HG03457 (cell line): Measurements from ENCODE around the gene CFAP46.

Experiments used
- ATAC-seq: cut with Tn5 transposase; IDR thresholded peaks from one replicate; pipeline ENCODE4 v1.9.1; 2021; ENCODE audit warnings: moderate number of reproducible peaks; ENCODE audit not compliant: unreplicated experiment

The CFAP46 gene

GRCh38 chr10:132916421-132916841, 25.9 kb downstream of the CFAP46 start:
- ATAC-seq = no peak

GRCh38 chr10:132915411-132915810, 27.0 kb downstream of the CFAP46 start:
- ATAC-seq = no peak

DNA sequence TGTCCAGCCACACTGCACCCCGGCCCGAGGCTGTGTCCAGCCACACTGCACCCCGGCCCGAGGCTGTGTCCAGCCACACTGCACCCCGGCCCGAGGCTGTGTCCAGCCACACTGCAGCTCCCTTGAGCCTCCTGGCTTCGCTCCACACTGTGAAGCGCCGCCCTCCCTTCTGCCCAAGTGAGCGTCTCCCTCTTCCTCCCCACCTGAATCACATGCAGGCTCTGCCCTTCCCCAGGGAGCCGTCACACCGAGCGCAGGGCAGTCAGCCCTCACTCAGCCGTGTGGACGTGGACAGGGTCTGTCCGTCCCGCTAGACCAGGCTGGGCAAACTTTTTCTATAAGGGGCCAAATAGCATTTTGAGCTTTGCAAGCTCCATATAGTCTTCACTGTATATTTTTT, 27.6 kb downstream of the CFAP46 start:
- no peak for ATAC-seq

DNA sequence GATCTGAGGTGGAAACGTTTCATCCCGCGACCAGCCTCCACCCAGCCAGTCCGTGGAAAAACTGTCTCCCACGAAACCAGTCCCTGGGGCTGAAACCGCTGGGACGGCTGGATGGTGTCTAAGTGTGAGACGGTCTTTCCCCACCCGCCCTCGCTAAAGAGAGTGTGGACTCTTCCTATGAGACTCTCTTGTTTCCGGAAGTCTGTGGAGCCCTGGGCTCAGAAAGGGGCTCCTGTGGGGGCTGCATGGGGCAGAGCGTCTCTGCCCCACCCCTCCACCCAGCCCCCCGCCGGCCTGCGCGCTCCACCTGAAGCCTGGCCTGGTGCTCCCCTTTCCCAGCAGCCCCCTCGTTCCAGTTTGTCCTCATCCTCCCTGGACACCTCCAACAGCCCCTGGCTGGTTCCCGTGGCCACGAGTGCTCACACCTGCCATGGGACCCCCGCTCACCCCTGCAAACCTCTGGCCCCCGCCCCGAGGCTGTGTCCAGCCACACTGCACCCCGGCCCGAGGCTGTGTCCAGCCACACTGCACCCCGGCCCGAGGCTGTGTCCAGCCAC, 28.7 kb downstream of the CFAP46 start:
- no peak for ATAC-seq

- no peak for ATAC-seq
These were observed 29.4 kb downstream of the CFAP46 start for GRCh38 chr10:132912713-132913558.

DNA sequence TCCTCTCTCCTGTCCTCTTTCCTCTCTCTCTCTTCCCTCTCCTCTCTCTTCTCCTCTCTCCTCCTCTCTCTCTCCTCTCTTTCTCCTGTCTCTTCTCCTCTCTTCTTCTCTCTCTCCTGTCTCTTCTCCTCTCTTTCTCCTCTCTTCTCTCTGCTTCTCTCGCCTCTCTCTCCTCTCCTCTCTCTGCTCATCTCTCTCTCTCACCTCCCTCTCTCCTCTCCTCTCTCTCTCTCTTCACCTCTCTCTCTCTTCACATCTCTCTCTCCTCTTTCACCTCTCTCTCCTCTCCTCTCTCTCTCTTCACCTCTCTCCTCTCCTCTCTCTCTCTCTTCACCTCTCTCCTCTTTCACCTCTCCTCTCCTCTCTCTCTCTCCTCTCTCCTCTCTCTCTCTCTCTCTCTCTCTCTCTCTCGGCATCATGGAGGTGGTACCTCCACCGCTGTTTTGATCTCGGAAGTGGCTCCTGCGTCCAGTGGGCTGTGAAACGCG, 30.1 kb downstream of the CFAP46 start:
- ATAC-seq = no peak

GRCh38 chr10:132911786-132912097, 30.6 kb downstream of the CFAP46 start:
- ATAC-seq = no peak

DNA sequence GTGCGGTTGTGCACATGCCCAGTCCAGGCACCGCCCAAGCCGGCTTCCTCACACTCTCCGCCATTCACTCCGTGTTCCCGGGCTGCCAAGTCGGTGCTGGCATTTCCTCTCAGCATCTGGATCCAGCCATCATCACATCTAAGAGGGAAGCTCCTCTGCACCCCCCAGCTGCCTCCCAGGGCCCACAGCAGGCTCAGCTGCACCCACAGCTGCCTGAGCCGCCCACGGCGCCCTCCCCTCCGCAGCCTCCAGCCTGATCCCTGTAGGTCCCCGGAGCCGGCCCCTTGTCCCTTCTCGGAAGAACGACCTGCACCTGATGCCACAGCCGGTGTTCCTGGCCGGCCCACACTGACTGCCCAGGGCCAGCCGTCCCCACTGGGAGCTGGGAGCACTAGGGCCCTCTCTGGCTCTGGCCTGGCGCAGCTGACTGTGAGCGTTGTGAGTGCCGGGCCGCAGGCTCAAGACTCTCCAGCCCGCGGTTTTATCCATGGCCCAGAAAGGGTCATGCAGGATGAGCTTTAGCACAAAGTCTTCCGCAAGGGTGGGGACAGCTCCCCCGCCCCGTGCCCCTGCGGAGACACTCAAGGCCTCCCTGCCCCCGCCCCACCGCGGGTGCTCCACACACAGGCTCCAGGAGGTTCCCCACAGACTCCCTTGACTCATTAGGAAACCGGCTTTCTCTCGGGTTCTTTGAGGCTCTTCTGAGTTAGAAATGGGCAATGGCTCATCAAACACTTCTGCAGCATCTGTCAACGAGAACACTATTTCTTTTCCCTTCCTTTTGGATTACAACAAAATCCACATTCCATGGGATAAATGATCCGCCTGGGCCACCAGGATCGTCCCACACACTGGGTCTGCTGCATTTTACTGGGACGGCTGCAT, 31.2 kb downstream of the CFAP46 start:
- no peak for ATAC-seq

DNA sequence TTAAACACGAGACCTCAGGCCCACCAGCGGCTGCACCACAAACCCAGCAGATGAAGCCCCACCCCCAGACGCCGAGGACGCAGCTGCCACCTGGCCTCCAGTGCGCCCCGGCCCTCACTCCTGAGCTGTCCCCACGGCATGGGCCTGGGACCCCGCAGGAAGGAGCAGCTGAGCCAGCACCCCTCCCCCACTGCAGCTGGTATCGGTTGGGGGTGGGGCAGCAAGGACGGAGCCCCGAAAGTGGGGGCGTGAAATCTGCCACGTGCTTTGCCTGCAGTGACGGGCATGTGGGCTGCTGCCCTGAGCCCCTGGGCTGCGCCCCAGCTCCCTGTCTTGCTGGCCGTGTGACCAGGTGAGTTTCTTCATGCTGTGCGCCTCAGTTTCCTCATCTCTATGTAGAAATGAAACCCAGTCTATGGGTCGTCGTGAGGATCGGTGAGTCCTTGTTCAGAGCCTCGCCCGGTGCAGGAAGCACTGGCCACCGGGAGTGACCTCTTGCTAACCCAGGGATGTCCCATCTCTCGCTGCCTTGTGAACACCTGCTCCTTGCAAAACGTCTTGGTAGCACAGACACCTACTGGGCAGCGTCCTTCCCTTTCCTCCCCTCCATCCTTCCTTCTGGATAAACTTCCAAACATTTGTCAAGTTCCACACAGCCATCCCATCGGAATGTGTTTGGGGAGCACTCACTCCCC, 32.0 kb downstream of the CFAP46 start:
- ATAC-seq = no peak

GRCh38 chr10:132909491-132910071, 32.8 kb downstream of the CFAP46 start:
- ATAC-seq = no peak

GRCh38 chr10:132908621-132909295, 33.6 kb downstream of the CFAP46 start:
- ATAC-seq = no peak

GRCh38 chr10:132907821-132908620, 34.3 kb downstream of the CFAP46 start:
- ATAC-seq = no peak

DNA sequence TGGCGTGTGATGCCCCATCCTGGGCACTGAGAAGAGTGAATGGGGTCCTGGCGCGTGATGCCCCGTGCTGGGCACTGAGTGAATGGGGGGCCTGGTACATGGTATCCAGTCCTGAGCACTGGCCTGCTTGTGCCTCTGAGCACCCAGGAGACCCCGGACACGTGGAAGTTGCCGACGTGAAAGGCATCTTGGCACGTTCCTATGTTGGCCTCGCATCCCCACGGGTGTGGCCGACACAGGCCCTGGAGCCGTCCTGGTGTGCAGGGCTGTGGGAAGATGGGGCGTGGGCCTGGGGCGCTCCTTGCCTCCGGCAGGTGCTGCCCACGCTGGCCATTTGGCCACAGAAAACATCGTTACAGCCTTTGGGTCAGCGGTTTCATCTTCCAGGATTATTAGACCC, 35.5 kb downstream of the CFAP46 start:
- no peak for ATAC-seq

GRCh38 chr10:132906106-132906505, 36.3 kb downstream of the CFAP46 start:
- no peak for ATAC-seq

DNA sequence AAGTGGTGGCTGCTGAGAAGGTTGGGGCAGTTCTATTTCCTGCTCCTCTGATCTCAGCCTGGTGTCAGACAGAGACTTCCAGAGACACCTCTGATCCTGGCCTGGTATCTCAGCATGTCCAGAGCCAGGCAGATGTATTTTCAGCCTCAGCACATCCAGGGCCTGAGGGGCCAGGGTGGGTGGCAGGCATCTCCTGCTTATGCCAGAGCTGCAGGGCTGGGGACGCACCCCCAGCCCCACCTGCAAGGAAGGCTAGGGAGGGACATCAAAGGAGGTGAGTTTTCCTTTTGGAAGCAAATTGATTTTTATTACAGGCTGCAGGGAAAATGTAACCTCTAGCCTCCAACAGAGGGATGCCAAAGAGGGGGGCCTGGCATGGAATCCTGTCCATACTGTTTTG, 36.7 kb downstream of the CFAP46 start:
- ATAC-seq = no peak

- no peak for ATAC-seq
These were observed 37.3 kb downstream of the CFAP46 start for GRCh38 chr10:132904814-132905649.

DNA sequence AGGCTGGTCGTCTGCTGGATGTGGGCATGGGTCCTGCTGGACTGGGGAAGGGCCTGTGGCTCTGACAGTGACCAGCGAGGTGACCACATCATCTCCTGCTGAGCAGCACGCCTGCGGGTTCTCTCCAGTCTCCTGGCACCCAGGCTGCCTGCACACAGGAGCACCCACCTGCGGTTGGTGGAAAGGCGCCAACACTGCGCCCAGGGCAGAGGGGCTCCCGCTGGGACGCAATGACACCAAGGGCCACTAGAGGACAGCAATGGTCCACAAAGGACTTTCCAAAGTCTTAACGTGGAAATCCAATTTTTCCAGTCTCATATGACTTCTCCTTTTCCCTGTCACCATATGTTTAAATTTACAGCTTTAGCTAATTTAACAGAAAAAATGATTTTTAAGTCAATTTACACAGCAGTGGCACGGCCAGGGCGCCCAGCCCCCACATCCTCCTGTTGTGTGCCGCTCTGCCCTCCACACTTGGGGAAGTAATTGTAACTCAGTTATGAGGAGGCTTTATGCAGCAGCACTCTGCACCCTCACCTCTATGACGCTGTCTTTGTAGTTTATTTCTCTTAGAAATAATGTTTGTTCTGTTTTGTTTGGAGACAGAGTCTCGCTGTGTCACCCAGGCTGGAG, 38.1 kb downstream of the CFAP46 start:
- ATAC-seq = no peak
